ENCODE measurements around the gene CTDNEP1. TPM values are rescaled to one million over a fixed set of nuclear protein-coding genes. Genes with fewer than 3 reads are reported as not detected.

The CTDNEP1 gene
- polyA plus RNA-seq, 6 donors from 2014 or later = 44.6 to 90.2 (median 53.0) TPM

- ATAC-seq (ENCODE audit: low read depth in 2 of 2) (no peak), DNase-seq (no peak)
- Mint-ChIP-seq H3K4me3 (peak overlapping the region; percentile 14 to 97 (median 91)), H3K4me1 (peaks cover 50 to 73% (median 64%) of the 10 kb centered on the region in 3 donors), H3K36me3 (no peaks in the 10 kb centered on the region), H3K27me3 (no peaks in the 10 kb centered on the region), H3K27ac (peak overlapping the region in 3 of 6 donors; percentile 52 to 91 (median 85)), H3K9me3 (no peaks in the 10 kb centered on the region)
Measured at GRCh38 chr17:7218758-7219157, 32.8 kb downstream of the CTDNEP1 start.

DNA sequence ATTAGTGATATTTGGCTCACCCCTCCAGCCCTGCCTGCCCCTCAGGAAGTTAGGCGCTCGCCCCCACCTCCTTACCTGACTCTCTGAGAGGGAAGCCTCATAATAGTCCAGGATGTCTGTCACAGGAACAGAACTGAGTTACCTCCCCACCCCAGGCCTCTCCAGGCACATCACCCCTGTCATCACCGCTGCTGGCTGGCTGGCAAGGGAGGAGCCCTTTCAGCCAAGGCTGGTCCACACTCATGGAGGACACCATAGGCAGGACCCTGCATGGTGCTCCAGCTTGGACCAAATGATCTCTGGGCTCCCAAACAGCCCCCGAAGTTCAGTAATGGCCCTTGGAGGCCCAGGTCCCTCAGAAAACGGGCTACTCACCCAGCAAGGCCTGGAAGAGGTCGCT is 33.4 kb downstream of the CTDNEP1 start:
- H3K36me3 Mint-ChIP-seq = no peaks in the 10 kb centered on the region
- peak overlapping the region; percentile 47 to 97 (median 72) for H3K4me3 Mint-ChIP-seq
- DNase-seq = no peak
- peaks cover 55 to 79% (median 69%) of the 10 kb centered on the region in 3 donors for H3K4me1 Mint-ChIP-seq
- H3K27me3 Mint-ChIP-seq = no peaks in the 10 kb centered on the region
- H3K9me3 Mint-ChIP-seq = no peaks in the 10 kb centered on the region
- ATAC-seq (ENCODE audit: low read depth in 2 of 2) = no peak
- peak overlapping the region in 3 of 6 donors; percentile 20 to 75 (median 70) for H3K27ac Mint-ChIP-seq

DNA sequence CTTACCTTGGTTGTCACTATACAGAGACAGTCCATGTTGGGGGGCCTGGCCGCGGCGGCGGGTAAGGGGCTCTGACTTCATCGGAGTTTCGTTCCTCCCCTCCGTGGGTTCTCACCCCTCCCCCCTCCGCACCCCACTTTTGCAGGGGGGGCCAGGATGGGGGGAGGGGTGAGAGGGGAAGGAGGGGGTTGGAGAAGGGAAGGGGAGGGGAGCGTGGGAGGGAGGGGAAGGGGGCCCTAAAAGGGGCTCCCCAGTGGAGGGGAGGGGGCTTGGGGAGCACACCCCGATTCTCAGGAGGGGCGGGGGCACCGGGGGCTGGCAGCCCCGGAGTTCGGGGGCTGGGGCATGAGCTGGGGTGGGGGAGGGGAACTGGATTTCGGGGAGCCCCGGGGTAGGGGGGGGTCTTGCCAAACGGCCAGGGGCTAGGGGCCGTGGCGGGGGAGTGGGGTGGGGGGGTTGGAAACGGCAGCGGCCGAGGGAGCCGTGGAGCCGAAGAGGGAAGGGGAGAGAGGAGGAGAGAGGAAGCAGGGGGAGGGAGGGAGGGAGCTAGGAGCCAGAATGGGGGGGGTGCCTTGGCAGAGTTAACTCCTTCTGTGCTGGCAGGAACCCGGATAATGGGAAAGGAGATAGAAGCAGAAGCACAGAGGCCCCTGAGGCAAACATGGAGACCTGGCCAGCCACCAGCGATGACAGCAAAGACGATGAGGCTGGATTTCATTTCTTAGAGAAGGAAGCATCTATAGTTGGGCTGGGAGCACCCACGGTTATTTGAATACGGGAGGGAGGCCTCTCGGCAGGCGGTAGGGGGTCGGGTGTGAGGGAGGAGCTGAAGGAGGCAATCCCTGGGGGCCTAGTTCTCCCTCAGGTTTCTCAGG is 34.2 kb downstream of the CTDNEP1 start:
- H3K4me3 Mint-ChIP-seq = peak overlapping the region in 7 of 8 donors; percentile 47 to 97 (median 81)
- peaks cover 0 to 2% (median 0%) of the 10 kb centered on the region in 3 donors for H3K27me3 Mint-ChIP-seq
- H3K9me3 Mint-ChIP-seq = no peaks in the 10 kb centered on the region
- H3K4me1 Mint-ChIP-seq = peaks cover 55 to 79% (median 69%) of the 10 kb centered on the region in 3 donors
- ATAC-seq (ENCODE audit: low read depth in 2 of 2) (no peak), DNase-seq (no peak)
- peak overlapping the region in 3 of 6 donors; percentile 6 to 88 (median 70) for H3K27ac Mint-ChIP-seq
- H3K36me3 Mint-ChIP-seq = no peaks in the 10 kb centered on the region

DNA sequence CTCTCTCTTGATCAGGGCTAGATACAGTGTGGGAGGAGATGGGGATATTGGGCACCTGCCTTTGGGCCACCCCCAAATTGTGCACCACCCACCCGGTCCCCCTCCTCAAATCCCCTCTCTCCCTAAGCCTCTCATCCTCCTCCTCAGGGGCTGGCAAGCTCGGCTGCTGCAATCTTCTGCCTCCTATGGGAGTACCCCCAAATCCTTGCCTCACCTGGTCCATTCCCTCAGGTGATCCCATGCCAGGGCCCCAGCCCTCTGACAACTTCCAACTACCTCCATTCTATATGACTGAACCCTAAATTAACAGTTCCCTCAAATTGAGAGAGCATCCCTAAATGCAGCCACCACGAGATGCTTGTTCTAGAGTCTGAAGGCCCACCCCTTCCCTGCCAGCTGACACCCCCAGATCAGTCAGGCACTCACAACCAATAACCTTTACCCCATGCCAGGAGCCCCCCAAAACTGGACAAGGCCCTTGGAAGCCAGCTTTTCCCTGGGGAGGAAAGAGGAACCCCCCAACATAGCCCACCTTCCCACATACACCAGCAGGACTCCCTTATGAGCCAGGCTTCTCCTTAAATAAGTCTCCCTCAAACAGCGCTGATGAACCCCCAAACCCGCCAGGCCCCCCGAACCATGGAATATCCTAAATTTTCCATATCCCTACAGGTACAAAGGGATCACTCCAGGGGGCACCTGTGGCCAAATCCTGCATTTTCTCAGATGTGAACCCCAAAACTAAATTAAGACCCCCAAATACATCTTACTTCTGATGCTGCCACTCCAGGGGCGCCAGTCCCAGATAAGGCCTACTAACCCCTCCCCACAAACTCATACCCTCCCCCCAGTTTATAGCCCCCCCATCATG is 35.1 kb downstream of the CTDNEP1 start:
- H3K27ac Mint-ChIP-seq = peak overlapping the region; percentile 13 to 98 (median 50)
- peaks cover 0 to 10% (median 0%) of the 10 kb centered on the region in 3 donors for H3K27me3 Mint-ChIP-seq
- H3K9me3 Mint-ChIP-seq = no peaks in the 10 kb centered on the region
- ATAC-seq (ENCODE audit: low read depth in 2 of 2) (no peak), DNase-seq (no peak)
- peak overlapping the region in 5 of 8 donors; percentile 8 to 81 (median 65) for H3K4me3 Mint-ChIP-seq
- H3K36me3 Mint-ChIP-seq = no peaks in the 10 kb centered on the region
- H3K4me1 Mint-ChIP-seq = peaks cover 55 to 71% (median 69%) of the 10 kb centered on the region in 3 donors

- Mint-ChIP-seq H3K9me3 (no peaks in the 10 kb centered on the region), H3K36me3 (no peaks in the 10 kb centered on the region), H3K27me3 (peaks cover 0 to 10% (median 0%) of the 10 kb centered on the region in 3 donors), H3K4me1 (peaks cover 47 to 63% (median 62%) of the 10 kb centered on the region in 3 donors), H3K4me3 (peak overlapping the region in 4 of 8 donors; percentile 8 to 80 (median 54)), H3K27ac (peak overlapping the region in 5 of 6 donors; percentile 5 to 98 (median 50))
- DNase-seq (no peak), ATAC-seq (ENCODE audit: low read depth in 2 of 2) (no peak)
Measured at GRCh38 chr17:7215652-7216180, 35.8 kb downstream of the CTDNEP1 start.

- H3K4me1 Mint-ChIP-seq = peaks cover 42 to 58% (median 57%) of the 10 kb centered on the region in 3 donors
- H3K9me3 Mint-ChIP-seq = no peaks in the 10 kb centered on the region
- peak overlapping the region; percentile 87 to 96 (median 90) for H3K4me3 Mint-ChIP-seq
- H3K27ac Mint-ChIP-seq = peak overlapping the region; percentile 98 to 99 (median 99)
- H3K27me3 Mint-ChIP-seq = peaks cover 0 to 10% (median 2%) of the 10 kb centered on the region in 3 donors
- DNase-seq (no peak), ATAC-seq (ENCODE audit: low read depth in 2 of 2) (no peak)
- no peaks in the 10 kb centered on the region for H3K36me3 Mint-ChIP-seq
Measured at GRCh38 chr17:7215136-7215638, 36.3 kb downstream of the CTDNEP1 start.

- ATAC-seq (ENCODE audit: low read depth in 2 of 2) = peak; percentile 77 to 78
- peak overlapping the region; percentile 98 to 99 (median 99) for H3K27ac Mint-ChIP-seq
- H3K27me3 Mint-ChIP-seq = peaks cover 0 to 10% (median 6%) of the 10 kb centered on the region in 3 donors
Measured at GRCh38 chr17:7214300-7215135, 37.0 kb downstream of the CTDNEP1 start.

DNA sequence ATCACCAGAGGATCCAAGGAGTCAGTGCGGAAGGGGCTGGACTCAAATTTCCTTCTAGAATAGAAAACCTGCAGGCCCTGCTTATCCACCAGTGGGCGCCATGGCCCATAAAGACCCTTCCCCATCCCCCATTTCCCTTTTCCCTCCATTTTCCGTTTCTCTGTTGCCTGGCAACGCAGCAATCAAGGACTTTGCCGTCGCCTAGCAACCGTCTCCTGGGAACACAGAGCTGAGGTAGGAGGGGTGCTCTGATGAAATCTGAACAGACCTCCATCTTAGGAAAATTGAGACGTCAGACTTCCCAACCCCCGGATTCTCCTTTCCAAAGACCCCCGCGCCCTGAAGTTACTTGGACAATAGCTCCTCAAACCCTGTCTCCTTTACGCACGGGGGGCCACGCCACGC is 37.6 kb downstream of the CTDNEP1 start:
- Mint-ChIP-seq H3K36me3 (no peaks in the 10 kb centered on the region), H3K27ac (peak overlapping the region; percentile 98 to 99 (median 99)), H3K4me1 (peaks cover 36 to 48% (median 47%) of the 10 kb centered on the region in 3 donors)

More at GRCh38 chr17:7214300-7215135, 37.0 kb downstream of the CTDNEP1 start:
- peak overlapping the region; percentile 87 to 96 (median 90) for H3K4me3 Mint-ChIP-seq
- no peaks in the 10 kb centered on the region for H3K36me3 Mint-ChIP-seq
- peak; percentile 98 for DNase-seq
- no peaks in the 10 kb centered on the region for H3K9me3 Mint-ChIP-seq
- H3K4me1 Mint-ChIP-seq = peaks cover 39 to 54% (median 53%) of the 10 kb centered on the region in 3 donors

GRCh38 chr17:7211491-7212273 is 39.9 kb downstream of the CTDNEP1 start:
- Mint-ChIP-seq H3K27me3 (peaks cover 0 to 10% (median 6%) of the 10 kb centered on the region in 3 donors), H3K4me1 (peaks cover 31 to 43% (median 34%) of the 10 kb centered on the region in 3 donors), H3K36me3 (no peaks in the 10 kb centered on the region), H3K4me3 (peak overlapping the region in 2 of 8 donors; percentile 10 to 16), H3K27ac (peak overlapping the region in 2 of 6 donors; percentile 19 to 53), H3K9me3 (no peaks in the 10 kb centered on the region)
- no peak for ATAC-seq (ENCODE audit: low read depth in 2 of 2)
- DNase-seq = no peak

More for the DNA sequence above, 37.6 kb downstream of the CTDNEP1 start:
- peak overlapping the region; percentile 87 to 96 (median 90) for H3K4me3 Mint-ChIP-seq
- H3K27me3 Mint-ChIP-seq = peaks cover 0 to 10% (median 6%) of the 10 kb centered on the region in 3 donors
- DNase-seq (no peak), ATAC-seq (ENCODE audit: low read depth in 2 of 2) (peak; percentile 13 to 18)
- no peaks in the 10 kb centered on the region for H3K9me3 Mint-ChIP-seq

DNA sequence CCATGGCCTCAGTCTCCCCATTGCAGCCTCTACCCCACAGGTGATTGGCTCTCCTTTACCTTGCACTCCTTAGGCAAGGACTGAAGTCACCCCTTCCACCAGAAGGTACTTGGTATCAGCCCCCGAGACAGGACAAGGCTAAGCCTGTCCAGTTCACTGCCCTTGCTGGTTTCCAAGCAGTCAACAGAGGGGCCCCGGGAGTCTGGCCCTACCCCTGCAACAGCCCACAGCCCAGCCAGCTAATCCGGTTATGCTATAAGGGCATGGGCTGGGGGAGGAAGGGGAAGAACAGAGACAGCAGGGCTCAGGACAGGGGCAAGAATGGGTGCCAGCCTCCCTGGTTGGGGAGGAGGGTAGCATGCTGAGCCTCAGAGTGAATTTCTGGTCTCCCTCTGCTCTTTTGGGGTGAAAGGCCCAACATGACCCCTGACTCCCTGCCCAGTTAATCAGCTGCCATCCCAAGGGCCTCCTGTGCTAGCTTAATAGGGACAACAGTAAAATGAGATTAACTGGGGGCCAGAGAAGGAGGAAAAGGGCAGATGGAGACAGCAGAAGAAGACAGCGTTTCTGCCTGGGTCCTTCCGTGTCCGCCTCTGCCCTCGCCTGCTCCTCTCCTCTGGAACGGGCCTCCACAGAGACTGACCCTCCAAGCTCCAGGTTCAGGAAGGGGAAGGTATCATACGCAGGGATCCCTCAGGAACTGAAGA is 42.6 kb downstream of the CTDNEP1 start:
- Mint-ChIP-seq H3K4me3 (peak overlapping the region in 1 of 8 donors; percentile 56), H3K27me3 (peaks cover 0 to 10% (median 6%) of the 10 kb centered on the region in 3 donors), H3K4me1 (peaks cover 34 to 47% (median 38%) of the 10 kb centered on the region in 3 donors), H3K36me3 (no peaks in the 10 kb centered on the region), H3K27ac (peak overlapping the region in 4 of 6 donors; percentile 67 to 81 (median 75)), H3K9me3 (no peaks in the 10 kb centered on the region)
- ATAC-seq (ENCODE audit: low read depth in 2 of 2) (no peak), DNase-seq (no peak)

All from naive B cell (primary cell).